Coronary artery (tissue), 2 donors: Measurements from ENCODE around the gene ACKR3.
A peak's percentile ranks its signal among the peaks of the same experiment; 100 is the strongest.

ENCODE experiments used
- DNase-seq: peaks from one replicate; pipeline ENCODE4 v3.0.0-alpha.2; 2017; ENCODE audit warnings: low spot score
- H3K27ac ChIP-seq, 2 donors: fragments of 200-600 bp; sonication (generic); one replicate each; pipeline ENCODE4 v1.5.1; 2016 to 2019
- H3K4me3 ChIP-seq: fragments of 200-600 bp; sonication (generic); 2 replicates; pipeline ENCODE4 v1.5.1; 2016; ENCODE audit warnings: mild to moderate bottlenecking, moderate library complexity
- CTCF ChIP-seq: fragments of 200-600 bp; sonication (generic); IDR thresholded peaks from one replicate; pipeline ENCODE4 v1.5.1; 2019; ENCODE audit warnings: antibody characterized with exemption

The ACKR3 gene

GRCh38 chr2:236558993-236559978, 10.3 kb upstream of the ACKR3 start:
- H3K27ac ChIP-seq, result no peak overlapping the region
- no peak for DNase-seq
- H3K4me3 ChIP-seq, result no peak overlapping the region
- no peak for TF ChIP-seq CTCF

- no peak overlapping the region for H3K4me3 ChIP-seq
- no peak for DNase-seq
- no peak for TF ChIP-seq CTCF
- H3K27ac ChIP-seq, result no peak overlapping the region
Measured at GRCh38 chr2:236561874-236562273, 7.8 kb upstream of the ACKR3 start.

- Histone ChIP-seq H3K27ac (no peak overlapping the region), H3K4me3 (no peak overlapping the region)
- DNase-seq, result no peak
- peak; percentile 51 for TF ChIP-seq CTCF
Measured at GRCh38 chr2:236562434-236562833, 7.2 kb upstream of the ACKR3 start.

GRCh38 chr2:236563953-236564352, 5.7 kb upstream of the ACKR3 start:
- Histone ChIP-seq H3K27ac (no peak overlapping the region), H3K4me3 (no peak overlapping the region)
- DNase-seq, result no peak
- no peak for TF ChIP-seq CTCF

- no peak overlapping the region for H3K4me3 ChIP-seq
- DNase-seq, result no peak
- no peak overlapping the region for H3K27ac ChIP-seq
- no peak for TF ChIP-seq CTCF
Measured at GRCh38 chr2:236565212-236565611, 4.4 kb upstream of the ACKR3 start.

- no peak for TF ChIP-seq CTCF
- H3K4me3 ChIP-seq, result no peak overlapping the region
- H3K27ac ChIP-seq, result peak overlapping the region in 1 of 2 donors; percentile 6
- DNase-seq, result no peak
Measured at GRCh38 chr2:236565879-236566402, 3.7 kb upstream of the ACKR3 start.

- Histone ChIP-seq H3K27ac (peak overlapping the region; percentile 91 to 97), H3K4me3 (no peak overlapping the region)
- no peak for DNase-seq
- no peak for TF ChIP-seq CTCF
Measured at GRCh38 chr2:236566596-236566995, 3.0 kb upstream of the ACKR3 start.
